Activated naive CD8-positive, alpha-beta T cell treated with anti-CD3 and anti-CD28 coated beads, Interleukin-2, amount 50 U/mL, for 24 hours (primary cell): ENCODE results near the gene VPS26B.
"Not testable (repeated sequence)": the region's sequence is repeated elsewhere in the genome, so short reads cannot be mapped to it uniquely, and the experiment has no call there.

ENCODE experiments used
- ATAC-seq: fragments of 150-1000 bp; cut with Tn5 transposase; one replicate; pipeline ENCODE4 v1.10.0; 2021
- DNase-seq: peaks from one replicate; pipeline ENCODE4 v3.0.0; 2021
- H3K27ac Mint-ChIP-seq: one replicate; pipeline ENCODE4 v1.8.0; 2021; ENCODE audit warnings: mild to moderate bottlenecking, mixed read lengths
- H3K27me3 Mint-ChIP-seq: one replicate; pipeline ENCODE4 v1.8.0; 2021; ENCODE audit warnings: mixed read lengths
- H3K36me3 Mint-ChIP-seq: one replicate; pipeline ENCODE4 v1.8.0; 2021; ENCODE audit warnings: low read depth, mixed read lengths
- H3K4me1 Mint-ChIP-seq: one replicate; pipeline ENCODE4 v1.8.0; 2021; ENCODE audit warnings: mixed read lengths
- H3K4me3 Mint-ChIP-seq: one replicate; pipeline ENCODE4 v1.8.0; 2021; ENCODE audit warnings: mild to moderate bottlenecking, moderate library complexity, mixed read lengths
- H3K9me3 Mint-ChIP-seq: one replicate; pipeline ENCODE4 v1.8.0; 2021; ENCODE audit warnings: mixed read lengths

The VPS26B gene

GRCh38 chr11:134223836-134224709 lies at the start of gene VPS26B, which contains the start of gene NCAPD3:
TSS of gene VPS26B (plus strand) at chr11:134224671. CDS start at chr11:134225123, 452 bp downstream.
TSS of gene NCAPD3 (minus strand) at chr11:134223967. CDS start at chr11:134223926, 41 bp downstream.
- H3K27ac Mint-ChIP-seq, result peak within 1 kb of the TSS; percentile 98
- H3K9me3 Mint-ChIP-seq, result no peaks in the 10 kb centered on the region
- ATAC-seq (peak; percentile 78), DNase-seq (peak; percentile 96)
- peaks cover 32% of the 10 kb centered on the region for H3K36me3 Mint-ChIP-seq
- H3K27me3 Mint-ChIP-seq, result peaks cover 3% of the 10 kb centered on the region
- H3K4me1 Mint-ChIP-seq, result peaks cover 66% of the 10 kb centered on the region
- peak within 1 kb of the TSS; percentile 97 for H3K4me3 Mint-ChIP-seq

- Mint-ChIP-seq H3K27ac (no peak overlapping the region), H3K4me3 (no peak overlapping the region), H3K36me3 (peaks cover 46% of the 10 kb centered on the region), H3K27me3 (no peaks in the 10 kb centered on the region), H3K9me3 (no peaks in the 10 kb centered on the region), H3K4me1 (no peaks in the 10 kb centered on the region)
- no peak for DNase-seq
- no peak for ATAC-seq
Measured at GRCh38 chr11:134176284-134176683, 48.2 kb upstream of the VPS26B start.

- Mint-ChIP-seq H3K36me3 (peaks cover 44% of the 10 kb centered on the region), H3K4me3 (no peak overlapping the region), H3K4me1 (no peaks in the 10 kb centered on the region), H3K9me3 (no peaks in the 10 kb centered on the region), H3K27me3 (no peaks in the 10 kb centered on the region), H3K27ac (no peak overlapping the region)
- DNase-seq, result no peak
- ATAC-seq, result no peak
Measured at GRCh38 chr11:134178032-134178674, 46.3 kb upstream of the VPS26B start.

GRCh38 chr11:134181707-134182106 lies 42.8 kb upstream of the VPS26B start:
- H3K27ac Mint-ChIP-seq, result no peak overlapping the region
- H3K4me1 Mint-ChIP-seq, result no peaks in the 10 kb centered on the region
- peaks cover 45% of the 10 kb centered on the region for H3K36me3 Mint-ChIP-seq
- no peaks in the 10 kb centered on the region for H3K27me3 Mint-ChIP-seq
- DNase-seq (no peak), ATAC-seq (no peak)
- no peak overlapping the region for H3K4me3 Mint-ChIP-seq
- no peaks in the 10 kb centered on the region for H3K9me3 Mint-ChIP-seq

- not testable (repeated sequence) for H3K27ac Mint-ChIP-seq
- peaks cover 78% of the 10 kb centered on the region for H3K36me3 Mint-ChIP-seq
Measured at GRCh38 chr11:134188092-134188491, 36.4 kb upstream of the VPS26B start.

GRCh38 chr11:134196756-134197155 lies 27.7 kb upstream of the VPS26B start:
- Mint-ChIP-seq H3K27me3 (no peaks in the 10 kb centered on the region), H3K4me1 (no peaks in the 10 kb centered on the region), H3K27ac (no peak overlapping the region), H3K4me3 (no peak overlapping the region), H3K9me3 (no peaks in the 10 kb centered on the region), H3K36me3 (peaks cover 65% of the 10 kb centered on the region)
- ATAC-seq, result no peak
- DNase-seq, result no peak

More at GRCh38 chr11:134188092-134188491, 36.4 kb upstream of the VPS26B start:
- not testable (repeated sequence) for ATAC-seq, DNase-seq, H3K4me3 Mint-ChIP-seq, H3K4me1 Mint-ChIP-seq, H3K27me3 Mint-ChIP-seq, H3K9me3 Mint-ChIP-seq

- no peaks in the 10 kb centered on the region for H3K4me1 Mint-ChIP-seq
Measured at GRCh38 chr11:134199531-134199930, 24.9 kb upstream of the VPS26B start.

GRCh38 chr11:134200688-134201087 lies 23.8 kb upstream of the VPS26B start:
- no peak for DNase-seq
- no peaks in the 10 kb centered on the region for H3K27me3 Mint-ChIP-seq
- peaks cover 73% of the 10 kb centered on the region for H3K36me3 Mint-ChIP-seq
- no peak overlapping the region for H3K4me3 Mint-ChIP-seq
- H3K9me3 Mint-ChIP-seq, result no peaks in the 10 kb centered on the region
- no peak overlapping the region for H3K27ac Mint-ChIP-seq
- no peaks in the 10 kb centered on the region for H3K4me1 Mint-ChIP-seq
- no peak for ATAC-seq

More at GRCh38 chr11:134199531-134199930, 24.9 kb upstream of the VPS26B start:
- no peak for DNase-seq
- H3K27ac Mint-ChIP-seq, result no peak overlapping the region
- H3K36me3 Mint-ChIP-seq, result peaks cover 66% of the 10 kb centered on the region
- no peak for ATAC-seq
- H3K27me3 Mint-ChIP-seq, result no peaks in the 10 kb centered on the region
- no peak overlapping the region for H3K4me3 Mint-ChIP-seq
- H3K9me3 Mint-ChIP-seq, result no peaks in the 10 kb centered on the region

GRCh38 chr11:134202661-134203060 lies 21.8 kb upstream of the VPS26B start:
- Mint-ChIP-seq H3K27ac (no peak overlapping the region), H3K36me3 (peaks cover 78% of the 10 kb centered on the region), H3K4me3 (no peak overlapping the region), H3K27me3 (no peaks in the 10 kb centered on the region), H3K4me1 (no peaks in the 10 kb centered on the region), H3K9me3 (no peaks in the 10 kb centered on the region)
- ATAC-seq (no peak), DNase-seq (no peak)

GRCh38 chr11:134205729-134206128 lies 18.7 kb upstream of the VPS26B start:
- no peaks in the 10 kb centered on the region for H3K4me1 Mint-ChIP-seq
- H3K27me3 Mint-ChIP-seq, result no peaks in the 10 kb centered on the region
- H3K36me3 Mint-ChIP-seq, result peaks cover 85% of the 10 kb centered on the region
- no peak for ATAC-seq
- DNase-seq, result no peak
- H3K9me3 Mint-ChIP-seq, result no peaks in the 10 kb centered on the region
- H3K4me3 Mint-ChIP-seq, result no peak overlapping the region
- H3K27ac Mint-ChIP-seq, result no peak overlapping the region

- no peak for DNase-seq
- H3K36me3 Mint-ChIP-seq, result peaks cover 85% of the 10 kb centered on the region
- ATAC-seq, result no peak
- no peaks in the 10 kb centered on the region for H3K27me3 Mint-ChIP-seq
- H3K4me3 Mint-ChIP-seq, result no peak overlapping the region
- H3K27ac Mint-ChIP-seq, result no peak overlapping the region
- no peaks in the 10 kb centered on the region for H3K4me1 Mint-ChIP-seq
- no peaks in the 10 kb centered on the region for H3K9me3 Mint-ChIP-seq
Measured at GRCh38 chr11:134206185-134206584, 18.3 kb upstream of the VPS26B start.

- peak; percentile 71 for DNase-seq
- Mint-ChIP-seq H3K4me1 (no peaks in the 10 kb centered on the region), H3K27ac (no peak overlapping the region), H3K36me3 (peaks cover 85% of the 10 kb centered on the region), H3K4me3 (no peak overlapping the region), H3K9me3 (no peaks in the 10 kb centered on the region), H3K27me3 (no peaks in the 10 kb centered on the region)
- ATAC-seq, result no peak
Measured at GRCh38 chr11:134207538-134208239, 16.8 kb upstream of the VPS26B start.

- ATAC-seq, result no peak
- H3K9me3 Mint-ChIP-seq, result no peaks in the 10 kb centered on the region
- no peaks in the 10 kb centered on the region for H3K27me3 Mint-ChIP-seq
- no peak overlapping the region for H3K27ac Mint-ChIP-seq
- H3K4me1 Mint-ChIP-seq, result peaks cover 15% of the 10 kb centered on the region
- peaks cover 58% of the 10 kb centered on the region for H3K36me3 Mint-ChIP-seq
- H3K4me3 Mint-ChIP-seq, result no peak overlapping the region
- no peak for DNase-seq
Measured at GRCh38 chr11:134215836-134216235, 8.6 kb upstream of the VPS26B start.

- DNase-seq, result no peak
- Mint-ChIP-seq H3K4me1 (peaks cover 20% of the 10 kb centered on the region), H3K9me3 (no peaks in the 10 kb centered on the region), H3K27ac (no peak overlapping the region), H3K4me3 (no peak overlapping the region), H3K36me3 (peaks cover 56% of the 10 kb centered on the region), H3K27me3 (no peaks in the 10 kb centered on the region)
- ATAC-seq, result no peak
Measured at GRCh38 chr11:134216816-134217215, 7.7 kb upstream of the VPS26B start.
